K562 (cell line): ENCODE data around the gene MARS1. TPM values are rescaled to one million over a fixed set of nuclear protein-coding genes. Genes with fewer than 3 reads are reported as not detected.

Source experiments
- E2F6 ChIP-seq, 2 experiments: IDR thresholded peaks; 2 replicates each; pipeline ENCODE4 v1.6.1; 2011; ENCODE audit warnings: borderline replicate concordance in 1 of 2, control low read depth in 1 of 2, low read depth in 1 of 2, low read length in 1 of 2, mild to moderate bottlenecking in 1 of 2, mixed read lengths in 1 of 2, moderate library complexity in 1 of 2; ENCODE audit not compliant: insufficient read depth in 1 of 2, insufficient read length in 1 of 2, poor library complexity in 1 of 2, severe bottlenecking in 1 of 2; ENCODE audit errors: extremely low read depth in 1 of 2
- FOXP4 ChIP-seq: sonication (generic); formaldehyde crosslinking; IDR thresholded peaks from 2 replicates; pipeline ENCODE4 v1.8.0; 2022; ENCODE audit warnings: mild to moderate bottlenecking, missing genetic modification reagents, borderline replicate concordance
- NCOR1 ChIP-seq: fragments of 450-650 bp; IDR thresholded peaks from 2 replicates; pipeline ENCODE4 v1.6.1; 2016; ENCODE audit warnings: mild to moderate bottlenecking, moderate library complexity
- NR2C1 ChIP-seq, 2 experiments: fragments of 450-650 bp; IDR thresholded peaks; 2 replicates each; pipeline ENCODE4 v1.6.1; 2017; ENCODE audit warnings: mild to moderate bottlenecking in 2 of 2, antibody characterized with exemption in 1 of 2, inconsistent platforms in 1 of 2, missing compliant biosample characterization in 1 of 2, missing genetic modification characterization in 1 of 2
- NR3C1 ChIP-seq: sonication (generic); formaldehyde crosslinking; IDR thresholded peaks from 2 replicates; pipeline ENCODE4 v1.8.1; 2022; ENCODE audit warnings: missing genetic modification reagents
- PYGO2 ChIP-seq: fragments of 450-650 bp; IDR thresholded peaks from 2 replicates; pipeline ENCODE4 v1.6.1; 2016; ENCODE audit warnings: mild to moderate bottlenecking, missing genetic modification characterization, moderate library complexity, missing compliant biosample characterization
- ZBTB40 ChIP-seq, 2 experiments: fragments of 450-650 bp in 1 of 2; sonication (generic) in 1 of 2; formaldehyde crosslinking in 1 of 2; IDR thresholded peaks; 2 replicates each; pipeline versions ENCODE4 v1.7.1 to v1.9.0; 2016 to 2022; ENCODE audit warnings: inconsistent platforms in 1 of 2, mild to moderate bottlenecking in 1 of 2, missing genetic modification reagents in 1 of 2
- ZNF41 ChIP-seq: fragments of 250-450 bp; sonication (Bioruptor Pico); conservative IDR thresholded peaks from 2 replicates; pipeline ENCODE4 v1.4.0; 2020; ENCODE audit warnings: mild to moderate bottlenecking
- ZSCAN29 ChIP-seq: fragments of 450-650 bp; IDR thresholded peaks from 2 replicates; pipeline ENCODE4 v1.6.1; 2017
- polyA plus RNA-seq, 8 experiments: library from polyadenylated mRNA; depleted of rRNA in 4 of 8; stranded (reverse) in 5 of 8; unstranded in 3 of 8; fragments of >200 nt; fragmentation: Nextera tagmentation in 2 of 8; fragmentation: Illumina TruSeq in 1 of 8; extraction: Ambion mirVana in 2 of 8; extraction: Trizol in 1 of 8; gene quantifications; 2 replicates each; pipeline versions ENCODE4 v1.2.1 to v1.2.3, GENCODE V29; 2011 to 2014; ENCODE audit warnings: inconsistent platforms in 1 of 8, missing spikeins in 1 of 8
- total RNA-seq, 7 experiments: library from RNA; depleted of rRNA in 6 of 7; stranded (reverse); fragments of >200 nt in 6 of 7; fragmentation: Illumina TruSeq in 2 of 7; extraction: Trizol in 2 of 7; gene quantifications; 2 replicates each; pipeline versions ENCODE4 v1.2.1 to v1.2.3, GENCODE V29; 2011 to 2021; ENCODE audit warnings: low replicate concordance in 1 of 7
- TF ChIP-seq, protein P1 (sequence below): sonication (generic); formaldehyde crosslinking; IDR thresholded peaks from 2 replicates; pipeline ENCODE4 v1.8.0; 2022; ENCODE audit warnings: missing genetic modification reagents, mild to moderate bottlenecking, borderline replicate concordance

The MARS1 gene
- total and polyA plus RNA-seq, 9 of the 15 experiments (the other 6 are each of a cell fraction or from before 2014, with no cell fraction given): 117 to 382 (median 220) TPM

- TF ChIP-seq NCOR1 (peak; percentile 94), ZSCAN29 (no peak), NR2C1 (IDR thresholded peaks at IDR 0.05) (no peak), NR2C1 (tag; IDR thresholded peaks at IDR 0.05) (no peak), E2F6 (IDR thresholded peaks at IDR 0.05; ENCODE audit: borderline replicate concordance in 1 of 2, extremely low read depth in 1 of 2, insufficient read depth in 1 of 2, insufficient read length in 1 of 2, low read depth in 1 of 2, low read length in 1 of 2, poor library complexity in 1 of 2, severe bottlenecking in 1 of 2) (no peak), NR3C1 (no peak), FOXP4 (CRISPR knock-in tag) (no peak), ZNF41 (CRISPR knock-in tag) (no peak), ZBTB40 (IDR thresholded peaks at IDR 0.05) (no peak), ZBTB40 (CRISPR knock-in tag; IDR thresholded peaks at IDR 0.05) (no peak), PYGO2 (no peak)
- TF ChIP-seq, protein P1, sequence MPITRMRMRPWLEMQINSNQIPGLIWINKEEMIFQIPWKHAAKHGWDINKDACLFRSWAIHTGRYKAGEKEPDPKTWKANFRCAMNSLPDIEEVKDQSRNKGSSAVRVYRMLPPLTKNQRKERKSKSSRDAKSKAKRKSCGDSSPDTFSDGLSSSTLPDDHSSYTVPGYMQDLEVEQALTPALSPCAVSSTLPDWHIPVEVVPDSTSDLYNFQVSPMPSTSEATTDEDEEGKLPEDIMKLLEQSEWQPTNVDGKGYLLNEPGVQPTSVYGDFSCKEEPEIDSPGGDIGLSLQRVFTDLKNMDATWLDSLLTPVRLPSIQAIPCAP: no peak
Observed at GRCh38 chr12:57552306-57552651, 64.4 kb downstream of the MARS1 start (continued).
